ENCODE measurements around the gene FREM2.

FREM2 gene

GRCh38 chr13:38686577-38687245 is at the start of gene FREM2:
Gene FREM2 (plus strand): TSS chr13:38687077. CDS start chr13:38687345, 268 bp downstream.
- Mint-ChIP-seq H3K27me3 (peaks cover 15% of the 10 kb centered on the region), H3K27ac (ENCODE audit: low read depth) (no peak within 1 kb of the TSS), H3K36me3 (ENCODE audit: insufficient read depth) (no peaks in the 10 kb centered on the region), H3K4me1 (no peaks in the 10 kb centered on the region), H3K4me3 (no peak within 1 kb of the TSS), H3K9me3 (no peaks in the 10 kb centered on the region)
- ATAC-seq (replicated peaks; ENCODE audit: extremely low read depth, poor library complexity, severe bottlenecking): no peak
- DNase-seq (ENCODE audit: low spot score in 2 of 2): no peak

GRCh38 chr13:38637576-38637975 is 49.3 kb upstream of the FREM2 start:
- no peaks in the 10 kb centered on the region for H3K9me3 Mint-ChIP-seq
- H3K27ac Mint-ChIP-seq (ENCODE audit: low read depth): no peak overlapping the region
- no peak for DNase-seq (ENCODE audit: low spot score in 2 of 2)
- no peaks in the 10 kb centered on the region for H3K36me3 Mint-ChIP-seq (ENCODE audit: insufficient read depth)
- no peaks in the 10 kb centered on the region for H3K4me1 Mint-ChIP-seq
- no peak overlapping the region for H3K4me3 Mint-ChIP-seq
- no peaks in the 10 kb centered on the region for H3K27me3 Mint-ChIP-seq
- no peak for ATAC-seq (replicated peaks; ENCODE audit: extremely low read depth, poor library complexity, severe bottlenecking)

- H3K27ac Mint-ChIP-seq (ENCODE audit: low read depth): no peak overlapping the region
- no peak for ATAC-seq (replicated peaks; ENCODE audit: extremely low read depth, poor library complexity, severe bottlenecking)
- DNase-seq (ENCODE audit: low spot score in 2 of 2): no peak
- no peaks in the 10 kb centered on the region for H3K27me3 Mint-ChIP-seq
- no peaks in the 10 kb centered on the region for H3K4me1 Mint-ChIP-seq
- no peak overlapping the region for H3K4me3 Mint-ChIP-seq
- H3K36me3 Mint-ChIP-seq (ENCODE audit: insufficient read depth): no peaks in the 10 kb centered on the region
- H3K9me3 Mint-ChIP-seq: no peaks in the 10 kb centered on the region
Observed at GRCh38 chr13:38641164-38641948, 45.5 kb upstream of the FREM2 start.

GRCh38 chr13:38647312-38647711 is 39.6 kb upstream of the FREM2 start:
- H3K4me3 Mint-ChIP-seq: no peak overlapping the region
- no peaks in the 10 kb centered on the region for H3K4me1 Mint-ChIP-seq

GRCh38 chr13:38648912-38649311 is 38.0 kb upstream of the FREM2 start:
- H3K27me3 Mint-ChIP-seq: no peaks in the 10 kb centered on the region
- peak overlapping the region; percentile 47 for H3K27ac Mint-ChIP-seq (ENCODE audit: low read depth)
- no peaks in the 10 kb centered on the region for H3K36me3 Mint-ChIP-seq (ENCODE audit: insufficient read depth)
- no peaks in the 10 kb centered on the region for H3K9me3 Mint-ChIP-seq
- DNase-seq (ENCODE audit: low spot score in 2 of 2): no peak
- ATAC-seq (replicated peaks; ENCODE audit: extremely low read depth, poor library complexity, severe bottlenecking): no peak
- no peak overlapping the region for H3K4me3 Mint-ChIP-seq
- no peaks in the 10 kb centered on the region for H3K4me1 Mint-ChIP-seq

More at GRCh38 chr13:38647312-38647711, 39.6 kb upstream of the FREM2 start:
- Mint-ChIP-seq H3K27me3 (no peaks in the 10 kb centered on the region), H3K27ac (ENCODE audit: low read depth) (no peak overlapping the region), H3K9me3 (no peaks in the 10 kb centered on the region), H3K36me3 (ENCODE audit: insufficient read depth) (no peaks in the 10 kb centered on the region)
- DNase-seq (ENCODE audit: low spot score in 2 of 2) (no peak), ATAC-seq (replicated peaks; ENCODE audit: extremely low read depth, poor library complexity, severe bottlenecking) (no peak)

GRCh38 chr13:38656699-38657098 is 30.2 kb upstream of the FREM2 start:
- Mint-ChIP-seq H3K4me3 (no peak overlapping the region), H3K27ac (ENCODE audit: low read depth) (no peak overlapping the region), H3K4me1 (no peaks in the 10 kb centered on the region), H3K27me3 (no peaks in the 10 kb centered on the region), H3K9me3 (peaks cover 5% of the 10 kb centered on the region), H3K36me3 (ENCODE audit: insufficient read depth) (no peaks in the 10 kb centered on the region)
- no peak for ATAC-seq (replicated peaks; ENCODE audit: extremely low read depth, poor library complexity, severe bottlenecking)
- no peak for DNase-seq (ENCODE audit: low spot score in 2 of 2)

- H3K27ac Mint-ChIP-seq (ENCODE audit: low read depth): no peak overlapping the region
- H3K27me3 Mint-ChIP-seq: no peaks in the 10 kb centered on the region
- no peaks in the 10 kb centered on the region for H3K36me3 Mint-ChIP-seq (ENCODE audit: insufficient read depth)
- no peak overlapping the region for H3K4me3 Mint-ChIP-seq
- no peak for ATAC-seq (replicated peaks; ENCODE audit: extremely low read depth, poor library complexity, severe bottlenecking)
- no peaks in the 10 kb centered on the region for H3K4me1 Mint-ChIP-seq
- no peak for DNase-seq (ENCODE audit: low spot score in 2 of 2)
- peaks cover 5% of the 10 kb centered on the region for H3K9me3 Mint-ChIP-seq
Observed at GRCh38 chr13:38657191-38657590, 29.7 kb upstream of the FREM2 start.

GRCh38 chr13:38658906-38659305 is 28.0 kb upstream of the FREM2 start:
- ATAC-seq (replicated peaks; ENCODE audit: extremely low read depth, poor library complexity, severe bottlenecking) (no peak), DNase-seq (ENCODE audit: low spot score in 2 of 2) (no peak)
- H3K4me3 Mint-ChIP-seq: no peak overlapping the region
- H3K27ac Mint-ChIP-seq (ENCODE audit: low read depth): no peak overlapping the region
- H3K4me1 Mint-ChIP-seq: no peaks in the 10 kb centered on the region
- H3K9me3 Mint-ChIP-seq: peaks cover 5% of the 10 kb centered on the region
- H3K27me3 Mint-ChIP-seq: no peaks in the 10 kb centered on the region
- no peaks in the 10 kb centered on the region for H3K36me3 Mint-ChIP-seq (ENCODE audit: insufficient read depth)

- DNase-seq (ENCODE audit: low spot score in 2 of 2) (no peak), ATAC-seq (replicated peaks; ENCODE audit: extremely low read depth, poor library complexity, severe bottlenecking) (no peak)
- no peaks in the 10 kb centered on the region for H3K36me3 Mint-ChIP-seq (ENCODE audit: insufficient read depth)
- no peak overlapping the region for H3K27ac Mint-ChIP-seq (ENCODE audit: low read depth)
- H3K4me1 Mint-ChIP-seq: no peaks in the 10 kb centered on the region
- no peak overlapping the region for H3K4me3 Mint-ChIP-seq
- no peaks in the 10 kb centered on the region for H3K27me3 Mint-ChIP-seq
- H3K9me3 Mint-ChIP-seq: peaks cover 5% of the 10 kb centered on the region
Observed at GRCh38 chr13:38661010-38661675, 25.7 kb upstream of the FREM2 start.

GRCh38 chr13:38662362-38662761 is 24.5 kb upstream of the FREM2 start:
- Mint-ChIP-seq H3K36me3 (ENCODE audit: insufficient read depth) (no peaks in the 10 kb centered on the region), H3K27me3 (no peaks in the 10 kb centered on the region), H3K27ac (ENCODE audit: low read depth) (no peak overlapping the region), H3K4me1 (no peaks in the 10 kb centered on the region), H3K9me3 (peaks cover 5% of the 10 kb centered on the region), H3K4me3 (no peak overlapping the region)
- no peak for ATAC-seq (replicated peaks; ENCODE audit: extremely low read depth, poor library complexity, severe bottlenecking)
- no peak for DNase-seq (ENCODE audit: low spot score in 2 of 2)

GRCh38 chr13:38664906-38665305 is 22.0 kb upstream of the FREM2 start:
- Mint-ChIP-seq H3K4me3 (no peak overlapping the region), H3K36me3 (ENCODE audit: insufficient read depth) (no peaks in the 10 kb centered on the region)
- no peak for ATAC-seq (replicated peaks; ENCODE audit: extremely low read depth, poor library complexity, severe bottlenecking)

GRCh38 chr13:38667526-38668109 is 19.3 kb upstream of the FREM2 start:
- Mint-ChIP-seq H3K4me1 (no peaks in the 10 kb centered on the region), H3K9me3 (peaks cover 11% of the 10 kb centered on the region)

More at GRCh38 chr13:38664906-38665305, 22.0 kb upstream of the FREM2 start:
- peaks cover 12% of the 10 kb centered on the region for H3K9me3 Mint-ChIP-seq
- no peak for DNase-seq (ENCODE audit: low spot score in 2 of 2)
- no peak overlapping the region for H3K27ac Mint-ChIP-seq (ENCODE audit: low read depth)
- H3K27me3 Mint-ChIP-seq: no peaks in the 10 kb centered on the region
- H3K4me1 Mint-ChIP-seq: no peaks in the 10 kb centered on the region

More at GRCh38 chr13:38667526-38668109, 19.3 kb upstream of the FREM2 start:
- Mint-ChIP-seq H3K36me3 (ENCODE audit: insufficient read depth) (no peaks in the 10 kb centered on the region), H3K4me3 (no peak overlapping the region), H3K27me3 (no peaks in the 10 kb centered on the region), H3K27ac (ENCODE audit: low read depth) (no peak overlapping the region)
- DNase-seq (ENCODE audit: low spot score in 2 of 2) (no peak), ATAC-seq (replicated peaks; ENCODE audit: extremely low read depth, poor library complexity, severe bottlenecking) (no peak)

All from central memory CD8-positive, alpha-beta T cell (primary cell).